GM21381 (cell line): Measurements from ENCODE around the gene OPTN.
A peak's percentile ranks its signal among the peaks of the same experiment; 100 is the strongest.
"Not testable (repeated sequence)": the region's sequence is repeated elsewhere in the genome, so short reads cannot be mapped to it uniquely, and the experiment has no call there.

Experiments
- ATAC-seq: cut with Tn5 transposase; IDR thresholded peaks from one replicate; pipeline ENCODE4 v1.9.1; 2021; ENCODE audit warnings: mild to moderate bottlenecking, moderate library complexity; ENCODE audit not compliant: unreplicated experiment

The OPTN gene

GRCh38 chr10:13089345-13089744, 10.6 kb upstream of the OPTN start:
- ATAC-seq = no peak

- no peak for ATAC-seq
These were observed 9.7 kb upstream of the OPTN start for GRCh38 chr10:13090289-13090688.

GRCh38 chr10:13091801-13092200, 8.2 kb upstream of the OPTN start:
- no peak for ATAC-seq

GRCh38 chr10:13092291-13093102, 7.5 kb upstream of the OPTN start:
- no peak for ATAC-seq

GRCh38 chr10:13094082-13094481, 5.9 kb upstream of the OPTN start:
- not testable (repeated sequence) for ATAC-seq

DNA sequence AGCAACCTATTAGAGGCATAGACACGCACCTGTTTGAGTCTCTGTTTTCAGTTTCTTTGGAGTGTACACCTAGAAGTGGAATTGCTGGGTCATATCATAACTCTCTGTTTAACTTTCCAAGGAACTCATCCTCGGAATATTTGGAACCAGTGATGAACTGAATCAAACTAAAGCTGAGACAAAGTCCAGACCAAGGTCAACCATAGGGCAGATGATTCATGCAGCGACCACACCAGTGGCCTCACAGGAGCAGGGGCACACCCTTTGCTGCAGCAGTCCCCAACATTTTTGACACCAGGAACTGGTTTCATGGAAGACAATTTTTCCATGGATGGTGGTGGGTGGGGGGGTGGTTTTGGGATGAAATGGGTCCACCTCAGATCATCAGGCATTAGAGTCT, 4.9 kb upstream of the OPTN start:
- ATAC-seq = no peak

DNA sequence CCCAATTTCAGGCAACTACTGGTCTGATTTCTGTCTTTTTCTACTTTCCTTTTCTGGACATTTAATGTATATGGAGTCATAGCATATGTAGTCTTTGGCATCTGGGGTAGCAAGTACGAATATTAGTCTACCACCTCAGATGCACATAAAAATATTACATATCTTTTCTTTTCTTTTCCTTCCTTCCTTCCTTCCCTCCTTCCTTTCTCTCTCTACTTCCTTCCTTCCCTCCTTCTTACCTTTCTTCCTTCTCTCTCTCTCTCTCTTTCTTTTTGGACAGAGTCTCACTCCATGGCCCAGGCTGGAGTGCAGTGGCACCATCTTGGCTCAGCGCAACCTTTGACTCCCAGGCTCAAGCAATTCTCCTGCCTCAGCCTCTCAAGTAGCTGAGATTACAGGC, 4.0 kb upstream of the OPTN start:
- no peak for ATAC-seq

DNA sequence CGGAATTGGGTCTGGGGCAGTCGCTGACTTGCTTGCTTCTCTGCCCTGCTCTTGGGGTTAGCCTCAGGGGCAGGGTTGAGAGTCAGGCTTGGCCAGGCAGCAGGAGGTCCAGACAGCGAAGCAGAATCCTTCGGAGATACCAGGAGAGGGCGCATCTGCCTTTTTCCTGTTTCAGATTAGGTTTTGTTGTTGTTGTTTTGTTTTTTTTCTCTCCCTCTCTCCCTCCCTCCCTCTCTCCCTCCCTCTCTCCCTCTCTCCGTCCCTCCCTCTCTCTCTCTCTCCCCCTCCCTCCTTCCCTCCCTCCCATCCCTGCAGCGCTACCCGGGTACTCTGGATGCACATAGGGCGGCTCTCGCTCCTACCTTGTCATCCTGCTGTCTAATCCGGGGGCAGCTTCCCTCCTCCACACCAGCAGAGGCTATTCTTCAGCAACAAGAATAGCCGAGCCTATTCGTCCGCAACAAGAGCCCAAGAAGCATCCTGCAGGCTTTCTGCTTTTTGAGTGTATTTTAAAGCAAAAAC, 758 bp upstream of the OPTN start:
- peak; percentile 33 for ATAC-seq

DNA sequence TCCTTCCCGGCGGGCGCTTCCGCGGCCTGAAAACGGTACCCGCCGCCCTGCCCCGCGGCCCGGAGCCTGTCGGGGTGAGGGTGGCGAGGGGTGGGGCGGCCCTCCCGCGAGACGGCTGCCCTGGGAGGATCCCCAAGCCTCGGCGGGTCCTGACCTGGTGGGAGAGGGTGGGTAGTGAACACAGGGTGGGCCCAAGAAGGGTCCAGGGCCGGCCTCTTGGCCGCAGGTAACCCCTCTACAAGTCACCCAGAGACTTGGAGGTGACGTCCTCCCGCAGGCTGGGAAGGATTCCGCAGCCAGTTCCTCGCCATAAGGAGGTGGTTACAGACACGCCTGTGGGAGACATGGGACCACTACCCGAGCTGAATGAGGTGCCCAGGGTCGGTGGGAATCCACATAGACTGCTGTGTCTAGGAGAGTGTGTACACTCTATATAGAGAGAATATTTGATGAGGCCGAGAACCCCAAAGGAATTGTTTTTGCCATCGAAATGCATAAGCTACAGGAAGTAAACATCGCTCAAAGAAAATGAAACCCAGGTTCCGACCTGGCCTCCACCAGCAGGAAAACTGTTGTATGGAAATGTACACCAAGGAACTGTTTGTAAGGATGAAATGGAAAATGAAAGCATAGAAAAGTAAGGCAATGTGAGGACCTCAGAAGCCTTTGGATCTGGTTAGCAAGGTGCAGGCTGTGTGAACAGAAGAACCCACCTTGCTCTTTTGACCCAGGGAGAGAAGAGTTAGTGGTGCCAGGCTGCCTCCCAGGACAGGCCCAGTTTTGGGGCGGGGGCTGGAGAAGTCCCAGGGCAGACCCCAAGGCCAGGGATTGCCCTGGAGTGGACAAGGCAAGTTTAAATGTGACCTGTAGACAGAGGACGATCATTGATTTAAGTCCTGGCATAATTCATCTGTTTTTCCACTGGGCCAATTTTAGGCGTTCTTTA, 659 bp downstream of the OPTN start:
- peak; percentile 29 for ATAC-seq

- no peak for ATAC-seq
These were observed 2.2 kb downstream of the OPTN start for GRCh38 chr10:13102002-13102794.

- no peak for ATAC-seq
These were observed 3.6 kb downstream of the OPTN start for GRCh38 chr10:13103554-13103953.

- no peak for ATAC-seq
These were observed 4.7 kb downstream of the OPTN start for GRCh38 chr10:13104697-13105096.

DNA sequence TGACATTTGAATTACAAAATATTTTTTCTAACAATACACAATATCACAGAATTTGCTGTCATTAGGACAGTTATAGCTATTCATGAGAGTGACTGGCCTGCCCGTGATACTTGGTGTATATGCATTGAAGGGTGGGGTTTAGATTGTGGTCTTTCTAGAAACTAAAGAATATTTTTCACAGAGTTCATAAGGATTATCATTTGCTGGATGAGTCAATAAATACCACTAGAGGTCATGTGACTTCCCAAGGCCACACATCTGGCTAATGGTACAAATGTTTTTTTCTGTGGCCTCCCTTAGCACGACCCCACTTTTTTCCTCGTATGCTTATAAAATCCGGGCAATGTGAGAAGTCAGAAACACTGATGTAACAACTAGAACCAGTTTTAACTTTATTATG, 5.2 kb downstream of the OPTN start:
- no peak for ATAC-seq

DNA sequence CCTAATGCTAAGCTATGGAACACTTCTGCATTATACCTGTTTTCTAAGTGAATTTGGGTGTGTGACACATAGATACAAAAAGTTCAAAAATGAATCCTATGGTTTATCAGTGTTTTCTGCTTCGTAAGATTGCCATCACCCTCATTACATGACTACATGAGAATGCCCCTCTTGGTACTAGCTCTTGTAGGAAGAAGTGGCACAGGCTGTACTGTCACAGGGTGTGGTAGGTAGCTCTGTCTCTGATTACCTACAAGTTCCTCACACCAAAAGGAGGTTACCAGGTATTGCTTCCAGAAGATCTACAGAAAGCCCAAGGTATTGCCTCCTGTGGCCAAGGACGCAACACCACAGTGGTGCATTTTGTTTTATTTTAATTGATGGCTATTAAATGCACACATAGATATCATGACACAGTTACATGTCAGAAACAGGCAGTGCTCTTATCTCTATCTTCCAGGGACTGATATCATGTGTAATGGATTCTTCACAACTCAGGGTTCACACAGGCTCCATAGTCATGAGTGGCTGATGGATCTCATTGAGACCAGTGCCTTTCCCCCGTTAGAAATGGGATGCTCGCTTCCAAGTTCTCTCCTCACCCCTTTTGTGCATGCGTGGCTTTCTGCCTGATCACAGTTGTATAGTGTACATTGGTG, 6.6 kb downstream of the OPTN start:
- ATAC-seq = no peak

- no peak for ATAC-seq
These were observed 10.9 kb downstream of the OPTN start for GRCh38 chr10:13110908-13111307.

DNA sequence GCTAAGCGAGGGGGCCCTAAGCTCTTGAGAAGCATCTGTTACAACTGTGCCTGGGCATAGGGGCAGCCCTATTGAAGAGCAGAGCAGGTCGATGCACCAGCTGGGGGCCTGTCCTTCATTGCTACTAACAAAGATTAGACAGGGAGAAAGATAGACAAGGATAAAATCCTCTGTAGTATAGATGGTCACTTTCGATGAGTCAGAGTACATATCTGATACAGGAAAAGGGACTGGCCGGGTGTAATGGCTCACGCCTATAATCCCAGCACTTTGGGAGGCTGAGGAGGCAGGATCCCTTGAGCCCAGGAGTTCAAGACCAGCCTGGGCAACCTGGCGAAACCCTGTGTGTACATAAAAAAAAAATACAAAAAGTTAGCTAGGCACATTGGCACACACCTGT, 13.6 kb downstream of the OPTN start:
- ATAC-seq = no peak

DNA sequence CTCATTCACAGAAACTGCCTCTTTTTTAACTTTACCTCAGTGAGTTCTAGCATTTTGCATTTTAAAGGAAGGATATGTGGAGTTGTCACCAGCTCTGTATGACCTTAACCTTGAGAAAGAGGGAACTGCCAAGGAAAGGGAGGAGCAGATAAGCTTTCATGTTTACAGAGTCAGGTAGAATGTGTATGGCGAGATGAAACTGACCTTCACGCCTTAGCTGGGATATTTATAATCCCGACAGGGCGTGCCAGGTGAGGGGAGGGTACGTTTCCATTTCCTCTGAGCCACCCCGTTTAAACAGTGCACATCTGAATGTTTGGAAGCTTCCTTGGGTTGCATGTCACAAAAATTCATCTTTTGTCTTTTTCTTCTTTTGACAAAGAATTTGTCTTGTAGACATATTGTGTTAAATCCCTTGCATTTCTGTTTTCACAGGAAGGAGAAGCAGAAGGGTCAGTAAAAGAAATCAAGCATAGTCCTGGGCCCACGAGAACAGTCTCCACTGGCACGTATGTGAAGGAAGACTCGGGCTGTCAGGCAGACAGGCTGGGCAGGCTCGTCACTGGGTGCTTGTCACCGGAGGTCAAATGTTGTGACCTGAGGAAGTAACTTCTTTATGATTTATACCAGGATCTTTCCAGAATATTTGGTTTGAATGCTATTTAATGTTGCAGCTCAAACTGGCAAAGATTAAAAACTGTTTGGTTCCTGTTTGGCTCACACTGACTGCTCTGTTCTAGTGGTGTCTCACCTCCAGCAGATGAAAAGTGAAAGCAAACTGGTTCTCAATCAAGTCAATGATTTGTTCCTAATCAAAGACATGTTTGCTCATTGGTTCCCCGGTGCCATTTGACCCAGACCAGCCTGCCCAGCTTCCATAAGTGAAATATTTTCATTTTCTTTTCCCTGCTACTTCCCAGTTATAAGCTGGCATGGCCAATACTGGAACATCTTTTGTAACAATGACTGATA, 16.2 kb downstream of the OPTN start:
- peak; percentile 68 for ATAC-seq

DNA sequence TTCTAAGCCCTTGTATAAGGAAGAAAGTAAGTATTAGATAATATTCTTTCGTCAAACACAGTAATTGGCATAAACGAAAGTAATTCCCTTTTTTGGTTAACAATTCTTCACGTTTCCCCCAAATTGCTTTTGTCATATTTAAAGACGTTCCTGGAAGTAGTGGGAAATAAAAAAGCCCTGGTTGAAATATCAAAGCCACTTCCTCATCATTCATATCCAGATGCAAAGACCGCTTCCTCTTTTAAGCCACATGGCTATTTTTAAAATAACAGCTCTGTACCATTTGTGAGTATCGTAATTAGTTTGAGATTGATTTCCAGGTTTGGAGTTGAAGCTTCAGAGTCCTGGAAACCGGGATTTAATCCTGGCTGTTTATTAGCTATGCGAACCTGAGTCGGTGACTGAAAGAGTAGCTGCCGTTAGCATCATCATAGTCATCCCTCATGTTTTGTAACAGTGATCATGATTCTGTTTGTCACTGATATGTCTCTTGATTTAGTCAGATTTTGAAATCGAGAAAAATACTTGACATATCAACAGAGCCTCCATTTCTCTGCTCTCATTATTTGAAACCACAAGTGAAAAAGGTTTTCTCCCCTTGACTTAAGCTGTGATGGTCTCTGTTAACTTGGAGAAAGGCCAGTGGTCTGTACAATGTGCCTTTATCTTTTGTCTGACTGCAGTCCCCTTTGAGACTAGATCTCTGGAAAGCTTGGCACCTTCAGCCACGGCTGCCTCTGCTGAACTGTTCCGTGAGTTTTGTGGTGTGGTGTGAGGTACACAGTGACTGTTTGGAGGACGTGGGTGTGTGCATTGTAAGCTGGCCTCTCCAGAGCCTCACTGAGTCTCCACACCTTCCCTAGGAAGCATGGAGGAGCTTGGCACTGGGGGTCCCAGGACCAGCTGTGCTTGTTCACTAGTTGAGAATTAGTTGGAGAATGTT, 18.1 kb downstream of the OPTN start:
- no peak for ATAC-seq
